Sigmoid colon (tissue), 4 donors: ENCODE data around the gene RHOT1.

Experiments used
- CTCF ChIP-seq, 4 experiments: fragments of 450-650 bp in 3 of 4; fragments of 200-600 bp in 1 of 4; IDR thresholded peaks; one replicate each; pipeline ENCODE4 v1.5.1; 2016 to 2019; ENCODE audit warnings: antibody characterized with exemption in 4 of 4, mild to moderate bottlenecking in 3 of 4, moderate library complexity in 2 of 4
- EP300 ChIP-seq, 4 donors: sonication (generic); formaldehyde crosslinking; IDR thresholded peaks; one replicate each; pipeline ENCODE4 v1.6.1; 2017; ENCODE audit warnings: antibody characterized with exemption in 4 of 4
- POLR2A ChIP-seq, 2 donors: fragments of 450-650 bp; IDR thresholded peaks; one replicate each; pipeline ENCODE4 v1.6.1; 2016; ENCODE audit warnings: antibody characterized with exemption in 2 of 2, mild to moderate bottlenecking in 2 of 2, moderate library complexity in 2 of 2
- POLR2AphosphoS5 ChIP-seq, 4 donors: sonication (generic); formaldehyde crosslinking; IDR thresholded peaks; one replicate each; pipeline ENCODE4 v1.6.1; 2017; ENCODE audit warnings: antibody characterized with exemption in 4 of 4

GRCh38 chr17:32264140-32264799 is 122.0 kb downstream of the RHOT1 start:
- TF ChIP-seq EP300 (IDR thresholded peaks at IDR 0.05): no peak
- no peak for TF ChIP-seq CTCF (IDR thresholded peaks at IDR 0.05)
- no peak for TF ChIP-seq POLR2A (IDR thresholded peaks at IDR 0.05)
- no peak for TF ChIP-seq POLR2AphosphoS5 (IDR thresholded peaks at IDR 0.05)
